ENCODE measurements around the gene NDUFS7. TPM values are rescaled to one million over a fixed set of nuclear protein-coding genes. Genes with fewer than 3 reads are reported as not detected.
"Not testable (repeated sequence)": the region's sequence is repeated elsewhere in the genome, so short reads cannot be mapped to it uniquely, and the experiment has no call there.

Gene NDUFS7
- polyA plus RNA-seq, 4 donors: 43.6 to 99.1 (median 85.1) TPM

- no peak for DNase-seq (ENCODE audit: low read depth in 4 of 4, low spot score in 2 of 4)
Observed at GRCh38 chr19:1428738-1429391, 45.2 kb downstream of the NDUFS7 start.

- DNase-seq (ENCODE audit: low read depth in 4 of 4, low spot score in 2 of 4): no peak
Observed at GRCh38 chr19:1429750-1430149, 46.0 kb downstream of the NDUFS7 start.

- no peak for DNase-seq (ENCODE audit: low read depth in 4 of 4, low spot score in 2 of 4)
Observed at GRCh38 chr19:1430246-1430645, 46.5 kb downstream of the NDUFS7 start.

- no peak for DNase-seq (ENCODE audit: low read depth in 4 of 4, low spot score in 2 of 4)
Observed at GRCh38 chr19:1431759-1432506, 48.2 kb downstream of the NDUFS7 start.

- no peak for DNase-seq (ENCODE audit: low read depth in 4 of 4, low spot score in 2 of 4)
Observed at GRCh38 chr19:1432507-1432887, 48.8 kb downstream of the NDUFS7 start.

GRCh38 chr19:1433119-1434039 is 49.7 kb downstream of the NDUFS7 start:
- no peak for DNase-seq (ENCODE audit: low read depth in 4 of 4, low spot score in 2 of 4)

- DNase-seq (ENCODE audit: low read depth in 4 of 4, low spot score in 2 of 4): no peak
Observed at GRCh38 chr19:1434040-1434366, 50.3 kb downstream of the NDUFS7 start.

- no peak for DNase-seq (ENCODE audit: low read depth in 4 of 4, low spot score in 2 of 4)
Observed at GRCh38 chr19:1434577-1435060, 50.9 kb downstream of the NDUFS7 start.

GRCh38 chr19:1435378-1435989 is 51.8 kb downstream of the NDUFS7 start:
- no peak for DNase-seq (ENCODE audit: low read depth in 4 of 4, low spot score in 2 of 4)

GRCh38 chr19:1437609-1438008 is 53.9 kb downstream of the NDUFS7 start:
- DNase-seq (ENCODE audit: low read depth in 4 of 4, low spot score in 2 of 4): no peak

GRCh38 chr19:1438035-1438932 is 54.6 kb downstream of the NDUFS7 start, which contains the start of gene RPS15:
Gene RPS15 (plus strand): TSS chr19:1438396. CDS start chr19:1438426, 30 bp downstream.
- DNase-seq (ENCODE audit: low read depth in 4 of 4, low spot score in 2 of 4): peak; percentile 88 to 95 (median 93)

GRCh38 chr19:1438933-1439354 is 55.2 kb downstream of the NDUFS7 start:
- no peak for DNase-seq (ENCODE audit: low read depth in 4 of 4, low spot score in 2 of 4)

- not testable (repeated sequence) for DNase-seq (ENCODE audit: low read depth in 4 of 4, low spot score in 2 of 4)
Observed at GRCh38 chr19:1439525-1440417, 56.1 kb downstream of the NDUFS7 start.

GRCh38 chr19:1440418-1440801 is 56.7 kb downstream of the NDUFS7 start:
- DNase-seq (ENCODE audit: low read depth in 4 of 4, low spot score in 2 of 4): no peak

- DNase-seq (ENCODE audit: low read depth in 4 of 4, low spot score in 2 of 4): no peak
Observed at GRCh38 chr19:1441022-1441426, 57.3 kb downstream of the NDUFS7 start.

- no peak for DNase-seq (ENCODE audit: low read depth in 4 of 4, low spot score in 2 of 4)
Observed at GRCh38 chr19:1441677-1442438, 58.2 kb downstream of the NDUFS7 start.
